ENCODE data around the gene TAPBPL. TPM values are rescaled to one million over a fixed set of nuclear protein-coding genes. Genes with fewer than 3 reads are reported as not detected.
"Not testable (repeated sequence)": the region's sequence is repeated elsewhere in the genome, so short reads cannot be mapped to it uniquely, and the experiment has no call there.

Gene TAPBPL
- polyA plus RNA-seq, 1 donor (not counting 4 experiments of a cell fraction or from before 2014, with no cell fraction given): 4.8 TPM

DNA sequence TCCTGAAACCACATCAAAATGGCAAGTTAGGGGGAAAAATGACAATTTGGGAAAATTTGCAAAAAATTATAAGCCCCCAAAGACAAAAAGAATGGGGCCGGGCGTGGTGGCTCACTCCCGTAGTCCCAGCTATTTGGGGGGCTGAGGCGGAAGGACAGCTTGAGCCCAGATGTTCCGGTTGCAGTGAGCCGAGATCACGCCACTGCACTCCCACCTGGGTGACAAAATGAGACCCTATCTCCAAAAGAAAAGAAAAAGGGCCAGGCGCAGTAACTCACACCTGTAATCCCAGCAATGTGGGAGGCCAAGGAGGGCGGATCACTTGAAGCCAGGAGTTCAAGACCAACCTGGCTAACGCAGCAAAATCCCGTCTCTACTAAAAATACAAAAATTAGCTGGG lies 20.6 kb downstream of the TAPBPL start:
- FAIRE-seq: no peak

GRCh38 chr12:6475233-6475975 lies 23.6 kb downstream of the TAPBPL start:
- H3K4me3 ChIP-seq (ENCODE audit: control insufficient read depth in 2 of 3, extremely low read depth in 1 of 3, insufficient read depth in 2 of 3, low read depth in 1 of 3, low read length in 3 of 3); H3K9me3 ChIP-seq (ENCODE audit: control insufficient read depth, low read depth, low read length); H3K36me3 ChIP-seq (ENCODE audit: control insufficient read depth in 2 of 2, extremely low read depth in 1 of 2, insufficient read depth in 2 of 2, low read length in 2 of 2); H3K4me2 ChIP-seq (ENCODE audit: control insufficient read depth, extremely low read depth, insufficient read depth, low read depth, low read length); DNase-seq (ENCODE audit: low read depth, low spot score); H3K9ac ChIP-seq (ENCODE audit: control insufficient read depth, extremely low read depth, insufficient read depth, low read length); H2AFZ ChIP-seq (ENCODE audit: control insufficient read depth, low read length); dilution Hi-C loops (cut with MboI; ENCODE audit: extremely low pct_ligation_motif_present, low sequenced_read_pairs); H3K9me1 ChIP-seq (ENCODE audit: control insufficient read depth, extremely low read depth, insufficient read depth, low read length); H3K27ac ChIP-seq (ENCODE audit: control insufficient read depth, insufficient read depth, low read length); H4K20me1 ChIP-seq (ENCODE audit: control insufficient read depth, extremely low read depth, insufficient read depth, low read length); FAIRE-seq; H3K79me2 ChIP-seq (ENCODE audit: control insufficient read depth, insufficient read depth, low read length); H3K27me3 ChIP-seq (ENCODE audit: control insufficient read depth, extremely low read depth, insufficient read depth, low read length): not testable (repeated sequence)
- peaks cover 11% of the 10 kb centered on the region for H3K4me1 ChIP-seq (ENCODE audit: control insufficient read depth, extremely low read depth, insufficient read depth, low read length)

More for the DNA sequence above, 20.6 kb downstream of the TAPBPL start:
- DNase-seq (ENCODE audit: low read depth, low spot score): no peak
- Histone ChIP-seq H3K4me1 (ENCODE audit: control insufficient read depth, extremely low read depth, insufficient read depth, low read length) (peaks cover 22% of the 10 kb centered on the region), H3K27ac (ENCODE audit: control insufficient read depth, insufficient read depth, low read length) (no peak overlapping the region), H3K27me3 (ENCODE audit: control insufficient read depth, extremely low read depth, insufficient read depth, low read length) (no peaks in the 10 kb centered on the region), H3K4me2 (ENCODE audit: control insufficient read depth, extremely low read depth, insufficient read depth, low read depth, low read length) (no peak overlapping the region), H3K9me3 (ENCODE audit: control insufficient read depth, low read depth, low read length) (no peaks in the 10 kb centered on the region), H3K9ac (ENCODE audit: control insufficient read depth, extremely low read depth, insufficient read depth, low read length) (no peak overlapping the region), H3K4me3 (ENCODE audit: control insufficient read depth in 2 of 3, extremely low read depth in 1 of 3, insufficient read depth in 2 of 3, low read depth in 1 of 3, low read length in 3 of 3) (no peak overlapping the region), H3K79me2 (ENCODE audit: control insufficient read depth, insufficient read depth, low read length) (peaks cover 3% of the 10 kb centered on the region), H3K9me1 (ENCODE audit: control insufficient read depth, extremely low read depth, insufficient read depth, low read length) (no peaks in the 10 kb centered on the region), H4K20me1 (ENCODE audit: control insufficient read depth, extremely low read depth, insufficient read depth, low read length) (no peaks in the 10 kb centered on the region), H2AFZ (ENCODE audit: control insufficient read depth, low read length) (no peak overlapping the region), H3K36me3 (ENCODE audit: control insufficient read depth in 2 of 2, extremely low read depth in 1 of 2, insufficient read depth in 2 of 2, low read length in 2 of 2) (no peaks in the 10 kb centered on the region)
- no peak for TF ChIP-seq EZH2 (IDR thresholded peaks at IDR 0.05; ENCODE audit: low read length)
- TF ChIP-seq, protein P1, sequence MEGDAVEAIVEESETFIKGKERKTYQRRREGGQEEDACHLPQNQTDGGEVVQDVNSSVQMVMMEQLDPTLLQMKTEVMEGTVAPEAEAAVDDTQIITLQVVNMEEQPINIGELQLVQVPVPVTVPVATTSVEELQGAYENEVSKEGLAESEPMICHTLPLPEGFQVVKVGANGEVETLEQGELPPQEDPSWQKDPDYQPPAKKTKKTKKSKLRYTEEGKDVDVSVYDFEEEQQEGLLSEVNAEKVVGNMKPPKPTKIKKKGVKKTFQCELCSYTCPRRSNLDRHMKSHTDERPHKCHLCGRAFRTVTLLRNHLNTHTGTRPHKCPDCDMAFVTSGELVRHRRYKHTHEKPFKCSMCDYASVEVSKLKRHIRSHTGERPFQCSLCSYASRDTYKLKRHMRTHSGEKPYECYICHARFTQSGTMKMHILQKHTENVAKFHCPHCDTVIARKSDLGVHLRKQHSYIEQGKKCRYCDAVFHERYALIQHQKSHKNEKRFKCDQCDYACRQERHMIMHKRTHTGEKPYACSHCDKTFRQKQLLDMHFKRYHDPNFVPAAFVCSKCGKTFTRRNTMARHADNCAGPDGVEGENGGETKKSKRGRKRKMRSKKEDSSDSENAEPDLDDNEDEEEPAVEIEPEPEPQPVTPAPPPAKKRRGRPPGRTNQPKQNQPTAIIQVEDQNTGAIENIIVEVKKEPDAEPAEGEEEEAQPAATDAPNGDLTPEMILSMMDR (optimal IDR thresholded peaks at IDR 0.05 in 1 of 3, IDR thresholded peaks at IDR 0.05 in 1 of 3, conservative IDR thresholded peaks at IDR 0.05 in 1 of 3; ENCODE audit: extremely low read depth in 1 of 3, insufficient read depth in 2 of 3, low read length in 3 of 3): no peak
- dilution Hi-C loops (cut with MboI; ENCODE audit: extremely low pct_ligation_motif_present, low sequenced_read_pairs): no loop called here

DNA sequence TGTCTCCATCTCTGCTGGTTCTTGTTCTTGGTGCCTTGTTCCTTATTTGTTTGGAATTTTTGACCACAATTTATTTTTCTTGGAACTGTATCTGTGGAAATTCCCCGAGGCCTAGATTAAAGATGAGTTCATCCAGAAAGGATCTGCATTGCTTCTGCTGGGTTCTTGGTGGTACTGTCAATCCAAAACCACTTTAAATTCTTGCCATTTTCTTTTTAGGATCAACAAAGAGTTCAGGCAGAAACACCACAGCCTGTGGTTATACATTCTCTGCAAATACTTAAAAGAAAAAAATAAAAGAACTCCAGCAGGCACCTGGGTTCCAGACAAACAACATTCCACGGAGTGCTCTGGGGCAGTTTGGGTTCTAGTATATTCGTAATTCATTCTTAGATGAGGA lies 24.6 kb downstream of the TAPBPL start:
- TF ChIP-seq, protein P1 (optimal IDR thresholded peaks at IDR 0.05 in 1 of 3, IDR thresholded peaks at IDR 0.05 in 1 of 3, conservative IDR thresholded peaks at IDR 0.05 in 1 of 3; ENCODE audit: extremely low read depth in 1 of 3, insufficient read depth in 2 of 3, low read length in 3 of 3): no peak
- no peak for TF ChIP-seq EZH2 (IDR thresholded peaks at IDR 0.05; ENCODE audit: low read length)
- no peak overlapping the region for H3K27ac ChIP-seq (ENCODE audit: control insufficient read depth, insufficient read depth, low read length)
- no peak overlapping the region for H3K4me2 ChIP-seq (ENCODE audit: control insufficient read depth, extremely low read depth, insufficient read depth, low read depth, low read length)
- dilution Hi-C loops (cut with MboI; ENCODE audit: extremely low pct_ligation_motif_present, low sequenced_read_pairs): no loop called here
- no peak overlapping the region for H3K4me3 ChIP-seq (ENCODE audit: control insufficient read depth in 2 of 3, extremely low read depth in 1 of 3, insufficient read depth in 2 of 3, low read depth in 1 of 3, low read length in 3 of 3)
- H3K9me3 ChIP-seq (ENCODE audit: control insufficient read depth, low read depth, low read length): no peaks in the 10 kb centered on the region
- FAIRE-seq (peak; percentile 29), DNase-seq (ENCODE audit: low read depth, low spot score) (no peak)
- peaks cover 5% of the 10 kb centered on the region for H3K4me1 ChIP-seq (ENCODE audit: control insufficient read depth, extremely low read depth, insufficient read depth, low read length)
- H2AFZ ChIP-seq (ENCODE audit: control insufficient read depth, low read length): no peak overlapping the region
- H4K20me1 ChIP-seq (ENCODE audit: control insufficient read depth, extremely low read depth, insufficient read depth, low read length): no peaks in the 10 kb centered on the region
- no peak overlapping the region for H3K9ac ChIP-seq (ENCODE audit: control insufficient read depth, extremely low read depth, insufficient read depth, low read length)
- no peaks in the 10 kb centered on the region for H3K27me3 ChIP-seq (ENCODE audit: control insufficient read depth, extremely low read depth, insufficient read depth, low read length)
- H3K9me1 ChIP-seq (ENCODE audit: control insufficient read depth, extremely low read depth, insufficient read depth, low read length): no peaks in the 10 kb centered on the region
- H3K79me2 ChIP-seq (ENCODE audit: control insufficient read depth, insufficient read depth, low read length): no peaks in the 10 kb centered on the region
- H3K36me3 ChIP-seq (ENCODE audit: control insufficient read depth in 2 of 2, extremely low read depth in 1 of 2, insufficient read depth in 2 of 2, low read length in 2 of 2): no peaks in the 10 kb centered on the region
